Measurements from ENCODE around the gene DCDC1. TPM values are rescaled to one million over a fixed set of nuclear protein-coding genes. Genes with fewer than 3 reads are reported as not detected.

Gene DCDC1
- total RNA-seq, 4 donors from 2014 or later, result 0.34 to 2.7 TPM; not detected in 2

GRCh38 chr11:31355131-31355530 is 14.4 kb downstream of the DCDC1 start:
- TF ChIP-seq CTCF (IDR thresholded peaks at IDR 0.05) (no peak), EP300 (IDR thresholded peaks at IDR 0.05) (no peak), POLR2A (IDR thresholded peaks at IDR 0.05) (no peak), POLR2AphosphoS5 (IDR thresholded peaks at IDR 0.05) (no peak)
- 32% methylated on average over 2 of the region's 2 CpGs for WGBS
- no peaks in the 10 kb centered on the region for H3K9me3 ChIP-seq
- H3K27me3 ChIP-seq, result no peaks in the 10 kb centered on the region
- H3K27ac ChIP-seq, result no peak overlapping the region
- no peak for DNase-seq (ENCODE audit: low spot score in 2 of 2)
- H3K4me1 ChIP-seq, result no peaks in the 10 kb centered on the region
- no peak overlapping the region for H3K4me3 ChIP-seq
- H3K36me3 ChIP-seq, result no peaks in the 10 kb centered on the region

- Histone ChIP-seq H3K27me3 (no peaks in the 10 kb centered on the region), H3K27ac (no peak overlapping the region), H3K4me3 (no peak overlapping the region), H3K36me3 (no peaks in the 10 kb centered on the region), H3K4me1 (no peaks in the 10 kb centered on the region), H3K9me3 (no peaks in the 10 kb centered on the region)
- TF ChIP-seq EP300 (IDR thresholded peaks at IDR 0.05) (no peak), POLR2AphosphoS5 (IDR thresholded peaks at IDR 0.05) (no peak), POLR2A (IDR thresholded peaks at IDR 0.05) (no peak), CTCF (IDR thresholded peaks at IDR 0.05) (no peak)
- no peak for DNase-seq (ENCODE audit: low spot score in 2 of 2)
These were observed 18.4 kb downstream of the DCDC1 start for GRCh38 chr11:31351168-31351567.

- H3K27me3 ChIP-seq, result no peaks in the 10 kb centered on the region
- TF ChIP-seq CTCF (IDR thresholded peaks at IDR 0.05), result peak in 1 of 2 donors; percentile 14
- no peak for TF ChIP-seq POLR2AphosphoS5 (IDR thresholded peaks at IDR 0.05)
- no peak overlapping the region for H3K27ac ChIP-seq
- DNase-seq (ENCODE audit: low spot score in 2 of 2), result no peak
- no peaks in the 10 kb centered on the region for H3K4me1 ChIP-seq
- no peaks in the 10 kb centered on the region for H3K36me3 ChIP-seq
- no peak overlapping the region for H3K4me3 ChIP-seq
- 97% methylated on average over 5 of the region's 5 CpGs for WGBS
- H3K9me3 ChIP-seq, result no peaks in the 10 kb centered on the region
These were observed 28.5 kb downstream of the DCDC1 start for GRCh38 chr11:31340903-31341572.

GRCh38 chr11:31337806-31338205 is 31.7 kb downstream of the DCDC1 start:
- WGBS, result 60% methylated on average over 2 of the region's 2 CpGs

GRCh38 chr11:31328697-31329096 is 40.8 kb downstream of the DCDC1 start:
- no peak for DNase-seq (ENCODE audit: low spot score in 2 of 2)
- no peaks in the 10 kb centered on the region for H3K36me3 ChIP-seq
- H3K27me3 ChIP-seq, result no peaks in the 10 kb centered on the region
- no peak overlapping the region for H3K4me3 ChIP-seq
- TF ChIP-seq EP300 (IDR thresholded peaks at IDR 0.05) (no peak), CTCF (IDR thresholded peaks at IDR 0.05) (no peak), POLR2A (IDR thresholded peaks at IDR 0.05) (no peak), POLR2AphosphoS5 (IDR thresholded peaks at IDR 0.05) (no peak)
- WGBS, result 96% methylated on average over 6 of the region's 6 CpGs
- H3K9me3 ChIP-seq, result no peaks in the 10 kb centered on the region
- no peaks in the 10 kb centered on the region for H3K4me1 ChIP-seq
- H3K27ac ChIP-seq, result no peak overlapping the region

More at GRCh38 chr11:31337806-31338205, 31.7 kb downstream of the DCDC1 start:
- no peak for DNase-seq (ENCODE audit: low spot score in 2 of 2)
- Histone ChIP-seq H3K4me1 (no peaks in the 10 kb centered on the region), H3K27ac (no peak overlapping the region), H3K27me3 (no peaks in the 10 kb centered on the region), H3K4me3 (no peak overlapping the region), H3K9me3 (peaks cover 4% of the 10 kb centered on the region), H3K36me3 (no peaks in the 10 kb centered on the region)
- TF ChIP-seq POLR2A (IDR thresholded peaks at IDR 0.05) (no peak), POLR2AphosphoS5 (IDR thresholded peaks at IDR 0.05) (no peak), CTCF (IDR thresholded peaks at IDR 0.05) (no peak), EP300 (IDR thresholded peaks at IDR 0.05) (no peak)

Data from suprapubic skin (tissue), 4 donors.